Measurements from ENCODE around the gene LSM14B. TPM values are rescaled to one million over a fixed set of nuclear protein-coding genes. Genes with fewer than 3 reads are reported as not detected.
A peak's percentile ranks its signal among the peaks of the same experiment; 100 is the strongest.

The LSM14B gene
- total RNA-seq, 1 experiment from 2014 or later: 51.8 TPM

- Histone ChIP-seq H3K9me2 (replicated peaks; ENCODE audit: low read length) (no peaks in the 10 kb centered on the region), H3K9me3 (ENCODE audit: low read length) (no peaks in the 10 kb centered on the region), H3K4me1 (ENCODE audit: insufficient read depth, low read length) (peaks cover 10% of the 10 kb centered on the region), H4K20me1 (ENCODE audit: low read length) (no peaks in the 10 kb centered on the region), H3K27ac (ENCODE audit: low read length) (no peak overlapping the region), H3K4me3 (ENCODE audit: low read length) (no peak overlapping the region), H3K4me2 (ENCODE audit: low read length) (no peak overlapping the region), H3K36me3 (ENCODE audit: low read depth, low read length) (no peaks in the 10 kb centered on the region), H2AFZ (ENCODE audit: low read length) (no peak overlapping the region), H3K27me3 (ENCODE audit: low read length) (0 out of 2 replicates have a peak, but pooled peaks cover 10% of the 10 kb centered on the region), H3K79me2 (ENCODE audit: low read length) (no peaks in the 10 kb centered on the region), H3K9ac (ENCODE audit: low read length) (no peak overlapping the region), H3F3A (ENCODE audit: low read length, unreplicated experiment) (no peaks in the 10 kb centered on the region)
- CTCF ChIA-PET: no interaction called here
- POLR2A ChIA-PET (ENCODE audit: unreplicated experiment): no interaction called here
- ATAC-seq (no peak), DNase-seq (no peak)
- BruUV-seq (replicated peaks): no TSS peak
- TF ChIP-seq, protein P1, sequence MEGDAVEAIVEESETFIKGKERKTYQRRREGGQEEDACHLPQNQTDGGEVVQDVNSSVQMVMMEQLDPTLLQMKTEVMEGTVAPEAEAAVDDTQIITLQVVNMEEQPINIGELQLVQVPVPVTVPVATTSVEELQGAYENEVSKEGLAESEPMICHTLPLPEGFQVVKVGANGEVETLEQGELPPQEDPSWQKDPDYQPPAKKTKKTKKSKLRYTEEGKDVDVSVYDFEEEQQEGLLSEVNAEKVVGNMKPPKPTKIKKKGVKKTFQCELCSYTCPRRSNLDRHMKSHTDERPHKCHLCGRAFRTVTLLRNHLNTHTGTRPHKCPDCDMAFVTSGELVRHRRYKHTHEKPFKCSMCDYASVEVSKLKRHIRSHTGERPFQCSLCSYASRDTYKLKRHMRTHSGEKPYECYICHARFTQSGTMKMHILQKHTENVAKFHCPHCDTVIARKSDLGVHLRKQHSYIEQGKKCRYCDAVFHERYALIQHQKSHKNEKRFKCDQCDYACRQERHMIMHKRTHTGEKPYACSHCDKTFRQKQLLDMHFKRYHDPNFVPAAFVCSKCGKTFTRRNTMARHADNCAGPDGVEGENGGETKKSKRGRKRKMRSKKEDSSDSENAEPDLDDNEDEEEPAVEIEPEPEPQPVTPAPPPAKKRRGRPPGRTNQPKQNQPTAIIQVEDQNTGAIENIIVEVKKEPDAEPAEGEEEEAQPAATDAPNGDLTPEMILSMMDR (conservative IDR thresholded peaks at IDR 0.05; ENCODE audit: low read depth, low read length): no peak
- TF ChIP-seq EZH2phosphoT487 (IDR thresholded peaks at IDR 0.05; ENCODE audit: borderline replicate concordance, low read length): no peak
- no peak for TF ChIP-seq EZH2 (IDR thresholded peaks at IDR 0.05; ENCODE audit: low read length, unreplicated experiment)
- intact Hi-C loops (cut with micrococcal nuclease): no loop called here
These were observed 37.1 kb upstream of the LSM14B start for GRCh38 chr20:62085206-62085605.

DNA sequence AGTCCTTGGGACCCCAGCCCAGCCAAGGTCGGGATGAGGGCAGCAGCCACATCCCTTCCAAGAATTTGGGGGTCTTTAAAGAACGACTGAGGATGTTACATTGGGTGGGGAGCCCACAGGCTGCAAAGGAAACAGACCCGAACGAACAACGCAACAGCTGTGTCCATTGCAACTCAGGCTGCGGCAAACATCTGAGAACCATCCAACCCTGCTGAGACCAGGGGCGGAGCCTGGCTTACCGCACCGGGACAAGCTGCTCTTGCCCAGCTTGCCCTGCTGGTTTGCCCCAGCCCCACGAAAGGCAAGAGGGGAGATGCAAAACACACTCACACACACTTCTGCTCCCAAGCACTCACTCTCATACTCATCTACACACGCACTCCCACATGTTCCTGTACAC is 35.0 kb upstream of the LSM14B start:
- intact Hi-C loops (cut with micrococcal nuclease): no loop called here
- Histone ChIP-seq H4K20me1 (ENCODE audit: low read length) (no peaks in the 10 kb centered on the region), H3F3A (ENCODE audit: low read length, unreplicated experiment) (no peaks in the 10 kb centered on the region), H3K4me2 (ENCODE audit: low read length) (0 out of 2 replicates have a peak overlapping the region, but pooled peaks have one; percentile 16), H2AFZ (ENCODE audit: low read length) (no peak overlapping the region), H3K36me3 (ENCODE audit: low read depth, low read length) (no peaks in the 10 kb centered on the region), H3K9me2 (replicated peaks; ENCODE audit: low read length) (no peaks in the 10 kb centered on the region), H3K9ac (ENCODE audit: low read length) (no peak overlapping the region), H3K79me2 (ENCODE audit: low read length) (no peaks in the 10 kb centered on the region), H3K4me1 (ENCODE audit: insufficient read depth, low read length) (peaks cover 10% of the 10 kb centered on the region), H3K27ac (ENCODE audit: low read length) (no peak overlapping the region), H3K4me3 (ENCODE audit: low read length) (no peak overlapping the region), H3K27me3 (ENCODE audit: low read length) (0 out of 2 replicates have a peak, but pooled peaks cover 15% of the 10 kb centered on the region), H3K9me3 (ENCODE audit: low read length) (no peaks in the 10 kb centered on the region)
- BruUV-seq (replicated peaks): no TSS peak
- TF ChIP-seq, protein P1 (conservative IDR thresholded peaks at IDR 0.05; ENCODE audit: low read depth, low read length): no peak
- TF ChIP-seq EZH2 (IDR thresholded peaks at IDR 0.05; ENCODE audit: low read length, unreplicated experiment) (no peak), EZH2phosphoT487 (IDR thresholded peaks at IDR 0.05; ENCODE audit: borderline replicate concordance, low read length) (no peak)
- ChIA-PET CTCF (no interaction called here), POLR2A (ENCODE audit: unreplicated experiment) (no interaction called here)
- peak; percentile 25; the same call in 1 of the 2 replicates for ATAC-seq
- peak; percentile 52 for DNase-seq

DNA sequence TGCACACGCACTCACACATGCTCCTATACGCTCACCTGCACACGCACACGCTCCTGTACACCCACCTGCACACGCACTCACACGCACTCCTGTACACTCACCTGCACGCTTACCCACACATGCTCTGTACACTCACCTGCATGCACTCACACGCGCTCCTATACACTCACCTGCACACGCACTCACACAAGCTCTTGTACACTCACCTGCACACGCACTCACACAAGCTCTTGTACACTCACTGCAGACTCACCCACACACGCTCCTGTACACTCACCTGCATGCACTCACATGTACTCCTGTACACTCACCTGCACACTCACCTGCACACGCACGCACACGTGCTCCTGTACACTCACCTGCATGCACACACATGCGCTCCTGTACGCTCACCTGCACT is 34.6 kb upstream of the LSM14B start:
- no peaks in the 10 kb centered on the region for H4K20me1 ChIP-seq (ENCODE audit: low read length)
- no peaks in the 10 kb centered on the region for H3K79me2 ChIP-seq (ENCODE audit: low read length)
- DNase-seq (no peak), ATAC-seq (no peak)
- no peak overlapping the region for H3K4me3 ChIP-seq (ENCODE audit: low read length)
- H3K9me2 ChIP-seq (replicated peaks; ENCODE audit: low read length): no peaks in the 10 kb centered on the region
- TF ChIP-seq EZH2phosphoT487 (IDR thresholded peaks at IDR 0.05; ENCODE audit: borderline replicate concordance, low read length) (no peak), EZH2 (IDR thresholded peaks at IDR 0.05; ENCODE audit: low read length, unreplicated experiment) (no peak)
- TF ChIP-seq, protein P1 (conservative IDR thresholded peaks at IDR 0.05; ENCODE audit: low read depth, low read length): no peak
- H3K9me3 ChIP-seq (ENCODE audit: low read length): no peaks in the 10 kb centered on the region
- intact Hi-C loops (cut with micrococcal nuclease): no loop called here
- ChIA-PET CTCF (no interaction called here), POLR2A (ENCODE audit: unreplicated experiment) (no interaction called here)
- H3K27ac ChIP-seq (ENCODE audit: low read length): no peak overlapping the region
- no peak overlapping the region for H2AFZ ChIP-seq (ENCODE audit: low read length)
- H3K36me3 ChIP-seq (ENCODE audit: low read depth, low read length): no peaks in the 10 kb centered on the region
- H3F3A ChIP-seq (ENCODE audit: low read length, unreplicated experiment): no peaks in the 10 kb centered on the region
- no peak overlapping the region for H3K9ac ChIP-seq (ENCODE audit: low read length)
- BruUV-seq (replicated peaks): no TSS peak
- H3K4me2 ChIP-seq (ENCODE audit: low read length): 0 out of 2 replicates have a peak overlapping the region, but pooled peaks have one; percentile 16
- H3K27me3 ChIP-seq (ENCODE audit: low read length): 0 out of 2 replicates have a peak, but pooled peaks cover 13% of the 10 kb centered on the region
- peaks cover 10% of the 10 kb centered on the region for H3K4me1 ChIP-seq (ENCODE audit: insufficient read depth, low read length)
